Measurements from ENCODE around the gene SNU13.

The SNU13 gene

GRCh38 chr22:41660416-41660815 is 28.3 kb downstream of the SNU13 start (continued):
- TF ChIP-seq, protein P1, sequence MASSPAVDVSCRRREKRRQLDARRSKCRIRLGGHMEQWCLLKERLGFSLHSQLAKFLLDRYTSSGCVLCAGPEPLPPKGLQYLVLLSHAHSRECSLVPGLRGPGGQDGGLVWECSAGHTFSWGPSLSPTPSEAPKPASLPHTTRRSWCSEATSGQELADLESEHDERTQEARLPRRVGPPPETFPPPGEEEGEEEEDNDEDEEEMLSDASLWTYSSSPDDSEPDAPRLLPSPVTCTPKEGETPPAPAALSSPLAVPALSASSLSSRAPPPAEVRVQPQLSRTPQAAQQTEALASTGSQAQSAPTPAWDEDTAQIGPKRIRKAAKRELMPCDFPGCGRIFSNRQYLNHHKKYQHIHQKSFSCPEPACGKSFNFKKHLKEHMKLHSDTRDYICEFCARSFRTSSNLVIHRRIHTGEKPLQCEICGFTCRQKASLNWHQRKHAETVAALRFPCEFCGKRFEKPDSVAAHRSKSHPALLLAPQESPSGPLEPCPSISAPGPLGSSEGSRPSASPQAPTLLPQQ (tag by site-specific recombination; IDR thresholded peaks at IDR 0.05) = 0 out of 2 replicates have a peak, but pooled peaks have one; percentile 32
- TF ChIP-seq SCRT2 (tag by site-specific recombination; IDR thresholded peaks at IDR 0.05) (peak; percentile 49; the same call in 1 of the 2 replicates), ZNF354C (tag by site-specific recombination; IDR thresholded peaks at IDR 0.05; ENCODE audit: borderline replicate concordance, low read depth) (no peak), ZNF416 (tag by site-specific recombination; IDR thresholded peaks at IDR 0.05) (no peak)

DNA sequence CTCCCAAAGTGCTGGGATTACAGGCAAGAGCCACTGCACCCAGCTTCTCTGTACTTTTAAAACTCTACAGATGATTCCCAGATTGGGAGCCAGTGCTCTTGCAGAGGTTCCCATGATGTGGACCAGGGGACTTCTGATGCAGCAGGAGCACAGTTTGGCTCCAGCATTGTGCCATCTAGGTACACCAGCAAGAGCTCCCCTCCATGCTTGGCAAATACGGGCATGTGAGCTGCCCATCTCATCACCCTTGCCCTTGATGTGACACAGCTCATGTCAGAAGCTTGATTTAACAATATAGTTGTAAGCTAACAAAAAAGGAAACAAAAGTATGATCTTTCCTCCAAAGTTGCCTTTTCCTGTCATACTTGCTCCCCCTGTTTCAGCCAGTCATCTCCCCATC is 28.7 kb downstream of the SNU13 start:
- no peak for TF ChIP-seq ZNF335 (tag by site-specific recombination; conservative IDR thresholded peaks at IDR 0.05)
- 0 out of 2 replicates have a peak, but pooled peaks have one; percentile 22 for TF ChIP-seq ZNF292 (tag by site-specific recombination; IDR thresholded peaks at IDR 0.05; ENCODE audit: borderline replicate concordance, low read depth)
- Histone ChIP-seq H3K27ac (ENCODE audit: extremely low read depth, low read depth, low read length) (no peak overlapping the region), H3K9me3 (ENCODE audit: control insufficient read depth, insufficient read depth, low read depth, low read length) (no peaks in the 10 kb centered on the region), H3K4me3 (ENCODE audit: low read depth, low read length) (no peak overlapping the region), H3K36me3 (ENCODE audit: control insufficient read depth in 2 of 2, insufficient read depth in 1 of 2, low read length in 2 of 2) (peaks cover 76 to 99% of the 10 kb centered on the region in 2 experiments), H3K4me1 (ENCODE audit: control insufficient read depth, insufficient read depth, low read length) (no peaks in the 10 kb centered on the region)
- CTCF ChIA-PET = interaction anchor here (0.7 to 1.8 kb wide), 4 partner anchors 12 to 281 kb away, joined by 3 to 6 read pairs (median 3); no protein-coding TSS in a partner anchor
- POLR2A ChIA-PET = interaction anchor here (0.6 to 1.4 kb wide), 5 partner anchors 9 to 231 kb away, joined by 3 to 5 read pairs (median 3); partner anchors contain the start of gene XRCC6

DNA sequence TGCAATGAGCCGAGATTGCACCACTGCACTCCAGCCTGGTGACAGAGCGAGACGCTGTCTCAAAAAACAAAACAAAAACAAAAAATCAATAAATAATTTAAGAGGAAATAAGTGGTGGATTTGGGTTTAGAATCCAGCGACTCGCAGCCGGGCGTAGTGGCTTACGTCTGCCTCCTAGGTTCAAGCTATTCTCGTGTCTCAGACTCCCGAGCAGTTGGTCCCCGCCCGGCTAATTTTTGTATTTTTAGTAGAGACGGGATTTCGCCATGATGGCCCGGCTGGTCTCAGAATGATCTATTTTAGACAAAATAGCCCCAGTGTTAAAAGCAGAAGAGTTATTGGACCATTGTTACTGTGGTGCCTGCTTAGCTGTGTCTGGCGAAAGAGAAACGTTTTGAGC is 29.8 kb downstream of the SNU13 start:
- ChIA-PET CTCF (interaction anchor here (1.1 to 3.0 kb wide), 3 partner anchors 8 to 282 kb away, joined by 3 to 11 read pairs (median 6); no protein-coding TSS in a partner anchor), POLR2A (interaction anchor here (0.6 to 1.0 kb wide), 2 partner anchors 16 to 25 kb away, joined by 4 to 5 read pairs; no protein-coding TSS in a partner anchor)
- Histone ChIP-seq H3K9me3 (ENCODE audit: control insufficient read depth, insufficient read depth, low read depth, low read length) (no peaks in the 10 kb centered on the region), H3K4me1 (ENCODE audit: control insufficient read depth, insufficient read depth, low read length) (no peaks in the 10 kb centered on the region), H3K4me3 (ENCODE audit: low read depth, low read length) (no peak overlapping the region), H3K36me3 (ENCODE audit: control insufficient read depth in 2 of 2, insufficient read depth in 1 of 2, low read length in 2 of 2) (peaks cover 86 to 99% of the 10 kb centered on the region in 2 experiments), H3K27ac (ENCODE audit: extremely low read depth, low read depth, low read length) (no peak overlapping the region)
- TF ChIP-seq, protein P2, sequence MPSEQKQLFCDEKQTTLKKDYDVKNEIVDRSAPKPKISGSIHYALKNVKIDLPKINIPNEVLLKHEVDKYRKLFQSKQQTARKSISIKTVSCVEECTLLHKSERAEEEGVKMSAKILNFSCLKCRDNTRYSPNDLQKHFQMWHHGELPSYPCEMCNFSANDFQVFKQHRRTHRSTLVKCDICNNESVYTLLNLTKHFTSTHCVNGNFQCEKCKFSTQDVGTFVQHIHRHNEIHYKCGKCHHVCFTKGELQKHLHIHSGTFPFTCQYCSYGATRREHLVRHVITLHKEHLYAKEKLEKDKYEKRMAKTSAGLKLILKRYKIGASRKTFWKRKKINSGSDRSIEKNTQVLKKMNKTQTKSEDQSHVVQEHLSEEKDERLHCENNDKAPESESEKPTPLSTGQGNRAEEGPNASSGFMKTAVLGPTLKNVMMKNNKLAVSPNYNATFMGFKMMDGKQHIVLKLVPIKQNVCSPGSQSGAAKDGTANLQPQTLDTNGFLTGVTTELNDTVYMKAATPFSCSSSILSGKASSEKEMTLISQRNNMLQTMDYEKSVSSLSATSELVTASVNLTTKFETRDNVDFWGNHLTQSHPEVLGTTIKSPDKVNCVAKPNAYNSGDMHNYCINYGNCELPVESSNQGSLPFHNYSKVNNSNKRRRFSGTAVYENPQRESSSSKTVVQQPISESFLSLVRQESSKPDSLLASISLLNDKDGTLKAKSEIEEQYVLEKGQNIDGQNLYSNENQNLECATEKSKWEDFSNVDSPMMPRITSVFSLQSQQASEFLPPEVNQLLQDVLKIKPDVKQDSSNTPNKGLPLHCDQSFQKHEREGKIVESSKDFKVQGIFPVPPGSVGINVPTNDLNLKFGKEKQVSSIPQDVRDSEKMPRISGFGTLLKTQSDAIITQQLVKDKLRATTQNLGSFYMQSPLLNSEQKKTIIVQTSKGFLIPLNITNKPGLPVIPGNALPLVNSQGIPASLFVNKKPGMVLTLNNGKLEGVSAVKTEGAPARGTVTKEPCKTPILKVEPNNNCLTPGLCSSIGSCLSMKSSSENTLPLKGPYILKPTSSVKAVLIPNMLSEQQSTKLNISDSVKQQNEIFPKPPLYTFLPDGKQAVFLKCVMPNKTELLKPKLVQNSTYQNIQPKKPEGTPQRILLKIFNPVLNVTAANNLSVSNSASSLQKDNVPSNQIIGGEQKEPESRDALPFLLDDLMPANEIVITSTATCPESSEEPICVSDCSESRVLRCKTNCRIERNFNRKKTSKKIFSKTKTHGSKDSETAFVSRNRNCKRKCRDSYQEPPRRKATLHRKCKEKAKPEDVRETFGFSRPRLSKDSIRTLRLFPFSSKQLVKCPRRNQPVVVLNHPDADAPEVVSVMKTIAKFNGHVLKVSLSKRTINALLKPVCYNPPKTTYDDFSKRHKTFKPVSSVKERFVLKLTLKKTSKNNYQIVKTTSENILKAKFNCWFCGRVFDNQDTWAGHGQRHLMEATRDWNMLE (tag by site-specific recombination; conservative IDR thresholded peaks at IDR 0.05; ENCODE audit: low read depth) = no peak
- TF ChIP-seq ZSCAN23 (tag by site-specific recombination; IDR thresholded peaks at IDR 0.05) = no peak
- no peak for TF ChIP-seq ZNF830 (tag by site-specific recombination; IDR thresholded peaks at IDR 0.05; ENCODE audit: low read depth)
- TF ChIP-seq ZNF48 (tag by site-specific recombination; IDR thresholded peaks at IDR 0.05) = no peak
- no peak for TF ChIP-seq ZNF510 (tag by site-specific recombination; IDR thresholded peaks at IDR 0.05; ENCODE audit: insufficient replicate concordance)
- no peak for TF ChIP-seq PATZ1 (tag by site-specific recombination; IDR thresholded peaks at IDR 0.05)
- TF ChIP-seq ZNF157 (tag by site-specific recombination; IDR thresholded peaks at IDR 0.05) = no peak
- TF ChIP-seq EGR2 (tag by site-specific recombination; IDR thresholded peaks at IDR 0.05; ENCODE audit: low read depth) = no peak
- TF ChIP-seq ZNF221 (tag by site-specific recombination; IDR thresholded peaks at IDR 0.05; ENCODE audit: borderline replicate concordance) = no peak
- no peak for TF ChIP-seq ZNF214 (tag by site-specific recombination; IDR thresholded peaks at IDR 0.05; ENCODE audit: borderline replicate concordance)
- no peak for TF ChIP-seq PRDM1 (tag by site-specific recombination; IDR thresholded peaks at IDR 0.05)
- TF ChIP-seq ZNF350 (tag by site-specific recombination; IDR thresholded peaks at IDR 0.05) = no peak
- no peak for TF ChIP-seq ZNF843 (tag by site-specific recombination; IDR thresholded peaks at IDR 0.05)
- TF ChIP-seq REST (tag by site-specific recombination; IDR thresholded peaks at IDR 0.05) = no peak
